Endodermal cell (in vitro differentiated cells): ENCODE measurements around the gene RPRM. TPM values are rescaled to one million over a fixed set of nuclear protein-coding genes. Genes with fewer than 3 reads are reported as not detected.
"Not testable (repeated sequence)": the region's sequence is repeated elsewhere in the genome, so short reads cannot be mapped to it uniquely, and the experiment has no call there.

Experiments
- DNase-seq: peaks from one replicate; pipeline ENCODE4 v3.0.0-alpha.2; 2017
- H3K27ac ChIP-seq: 2 replicates; pipeline ENCODE4 v1.5.1; 2013; ENCODE audit warnings: mild to moderate bottlenecking, low read depth, low read length, moderate library complexity
- H3K27me3 ChIP-seq: 2 replicates; pipeline ENCODE4 v1.6.1; 2013; ENCODE audit warnings: mild to moderate bottlenecking, low read length, moderate library complexity; ENCODE audit not compliant: insufficient read depth, control insufficient read depth, poor library complexity, severe bottlenecking
- H3K36me3 ChIP-seq: 2 replicates; pipeline ENCODE4 v1.7.0; 2013; ENCODE audit warnings: mild to moderate bottlenecking, low read length, moderate library complexity; ENCODE audit not compliant: control insufficient read depth, insufficient read depth
- H3K4me1 ChIP-seq: one replicate; pipeline ENCODE4 v1.7.0; 2013; ENCODE audit warnings: low read length; ENCODE audit not compliant: control insufficient read depth, insufficient read depth
- H3K4me3 ChIP-seq: 2 replicates; pipeline ENCODE4 v1.5.1; 2013; ENCODE audit warnings: mild to moderate bottlenecking, low read length, moderate library complexity
- H3K9ac ChIP-seq: 2 replicates; pipeline ENCODE4 v1.6.1; 2013; ENCODE audit warnings: mild to moderate bottlenecking, low read length, moderate library complexity; ENCODE audit not compliant: poor library complexity, severe bottlenecking; ENCODE audit errors: extremely low read depth
- H3K9me3 ChIP-seq: 2 replicates; pipeline ENCODE4 v1.6.1; 2013; ENCODE audit warnings: mild to moderate bottlenecking, low read length, moderate library complexity; ENCODE audit not compliant: control insufficient read depth
- H3K27ac Mint-ChIP-seq: 2 replicates; pipeline ENCODE4 v1.8.0; 2020; ENCODE audit warnings: mixed read lengths
- H3K27me3 Mint-ChIP-seq: 2 replicates; pipeline ENCODE4 v1.8.0; 2021; ENCODE audit warnings: mild to moderate bottlenecking, mixed read lengths; ENCODE audit not compliant: insufficient read depth
- H3K36me3 Mint-ChIP-seq: 2 replicates; pipeline ENCODE4 v1.8.0; 2020; ENCODE audit warnings: low read depth, mixed read lengths
- H3K4me1 Mint-ChIP-seq: 2 replicates; pipeline ENCODE4 v1.8.0; 2020; ENCODE audit warnings: mixed read lengths
- H3K4me3 Mint-ChIP-seq: 2 replicates; pipeline ENCODE4 v1.8.0; 2020; ENCODE audit warnings: mild to moderate bottlenecking, moderate library complexity, mixed read lengths
- H3K9me3 Mint-ChIP-seq: 2 replicates; pipeline ENCODE4 v1.8.0; 2020; ENCODE audit warnings: mild to moderate bottlenecking, mixed read lengths
- WGBS, 2 experiments: methylation state at CpG; one replicate each; pipeline versions ENCODE4 v1.1.5 to v1.1.7; 2013; ENCODE audit warnings: missing lambda C conversion rate in 2 of 2, mixed read lengths in 1 of 2; ENCODE audit not compliant: insufficient coverage in 1 of 2, insufficient read length in 1 of 2; 5-methylcytosine and 5-hydroxymethylcytosine counted together
- total RNA-seq, 2 donors: library from RNA; stranded (reverse); fragmentation: NEBNext Ultra II Directional in 1 of 2; extraction: Animal tissue kit (Norgen Biotek cat#: 25700) in 1 of 2; gene quantifications; 2 replicates in 1 of 2; 3 replicates in 1 of 2; pipeline ENCODE4 v1.2.1, GENCODE V29; 2021
- TF ChIP-seq, protein P1 (sequence below): fragments of 200-600 bp; sonication (generic); conservative IDR thresholded peaks from 2 replicates; pipeline ENCODE4 v1.5.0; 2021; ENCODE audit warnings: antibody characterized with exemption, mild to moderate bottlenecking

Gene RPRM
- total RNA-seq, 2 donors from 2014 or later: 33.8 to 34.7 TPM

GRCh38 chr2:153443106-153443505 lies 35.5 kb downstream of the RPRM start:
- TF ChIP-seq, protein P1, sequence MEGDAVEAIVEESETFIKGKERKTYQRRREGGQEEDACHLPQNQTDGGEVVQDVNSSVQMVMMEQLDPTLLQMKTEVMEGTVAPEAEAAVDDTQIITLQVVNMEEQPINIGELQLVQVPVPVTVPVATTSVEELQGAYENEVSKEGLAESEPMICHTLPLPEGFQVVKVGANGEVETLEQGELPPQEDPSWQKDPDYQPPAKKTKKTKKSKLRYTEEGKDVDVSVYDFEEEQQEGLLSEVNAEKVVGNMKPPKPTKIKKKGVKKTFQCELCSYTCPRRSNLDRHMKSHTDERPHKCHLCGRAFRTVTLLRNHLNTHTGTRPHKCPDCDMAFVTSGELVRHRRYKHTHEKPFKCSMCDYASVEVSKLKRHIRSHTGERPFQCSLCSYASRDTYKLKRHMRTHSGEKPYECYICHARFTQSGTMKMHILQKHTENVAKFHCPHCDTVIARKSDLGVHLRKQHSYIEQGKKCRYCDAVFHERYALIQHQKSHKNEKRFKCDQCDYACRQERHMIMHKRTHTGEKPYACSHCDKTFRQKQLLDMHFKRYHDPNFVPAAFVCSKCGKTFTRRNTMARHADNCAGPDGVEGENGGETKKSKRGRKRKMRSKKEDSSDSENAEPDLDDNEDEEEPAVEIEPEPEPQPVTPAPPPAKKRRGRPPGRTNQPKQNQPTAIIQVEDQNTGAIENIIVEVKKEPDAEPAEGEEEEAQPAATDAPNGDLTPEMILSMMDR: no peak
- peaks cover 19% of the 10 kb centered on the region for H3K36me3 Mint-ChIP-seq
- Histone ChIP-seq H3K27ac (no peak overlapping the region), H3K4me3 (no peak overlapping the region), H3K4me1 (no peaks in the 10 kb centered on the region), H3K9ac (no peak overlapping the region), H3K9me3 (peaks cover 40% of the 10 kb centered on the region), H3K27me3 (no peaks in the 10 kb centered on the region), H3K36me3 (no peaks in the 10 kb centered on the region)
- H3K4me3 Mint-ChIP-seq: no peak overlapping the region
- H3K27me3 Mint-ChIP-seq: no peaks in the 10 kb centered on the region
- DNase-seq: no peak
- H3K4me1 Mint-ChIP-seq: peaks cover 9% of the 10 kb centered on the region
- no peak overlapping the region for H3K27ac Mint-ChIP-seq
- peaks cover 36% of the 10 kb centered on the region for H3K9me3 Mint-ChIP-seq
- WGBS, 2 experiments: 71% methylated on average over 4 of the region's 4 CpGs; no CpG with 5 or more reads in 1 of the 2 experiments

DNA sequence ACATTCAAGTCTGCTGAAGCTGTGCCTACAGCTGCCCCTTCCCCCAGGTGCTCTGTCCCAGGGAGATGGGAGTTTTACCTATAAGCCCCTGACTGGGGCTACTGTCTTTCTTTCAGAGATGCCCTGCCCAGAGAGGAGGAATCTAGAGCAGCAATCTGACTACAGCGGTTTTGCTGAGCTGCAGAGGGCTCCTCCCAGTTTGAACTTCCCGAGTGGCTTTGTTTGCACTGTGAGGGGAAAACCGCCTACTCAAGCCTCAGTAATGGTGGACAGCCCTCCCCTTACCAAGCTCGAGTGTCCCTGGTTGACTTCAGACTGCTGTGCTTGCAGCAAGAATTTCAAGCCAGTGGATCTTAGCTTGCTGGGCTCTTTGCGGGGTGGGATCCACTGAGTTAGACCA lies 35.9 kb downstream of the RPRM start:
- not testable (repeated sequence) for H3K27me3 Mint-ChIP-seq, H3K4me1 ChIP-seq, H3K9ac ChIP-seq, H3K4me3 Mint-ChIP-seq, H3K27ac ChIP-seq, DNase-seq, H3K27ac Mint-ChIP-seq, H3K4me1 Mint-ChIP-seq, H3K27me3 ChIP-seq, H3K36me3 ChIP-seq, H3K4me3 ChIP-seq
- H3K9me3 ChIP-seq: peaks cover 40% of the 10 kb centered on the region
- peaks cover 39% of the 10 kb centered on the region for H3K9me3 Mint-ChIP-seq
- peaks cover 21% of the 10 kb centered on the region for H3K36me3 Mint-ChIP-seq
- 84 to 100% methylated on average over 2 to 5 of the region's 5 CpGs for WGBS, 2 experiments

GRCh38 chr2:153440090-153440489 lies 38.5 kb downstream of the RPRM start:
- not testable (repeated sequence) for H3K36me3 ChIP-seq, H3K4me1 ChIP-seq, H3K4me3 Mint-ChIP-seq, H3K27me3 ChIP-seq, H3K9ac ChIP-seq, H3K27ac Mint-ChIP-seq, H3K4me1 Mint-ChIP-seq, DNase-seq, H3K27me3 Mint-ChIP-seq, H3K27ac ChIP-seq
- Mint-ChIP-seq H3K36me3 (peaks cover 26% of the 10 kb centered on the region), H3K9me3 (peaks cover 51% of the 10 kb centered on the region)
- peak overlapping the region; percentile 49 for H3K4me3 ChIP-seq
- peaks cover 40% of the 10 kb centered on the region for H3K9me3 ChIP-seq
- WGBS, 2 experiments: 89 to 94% methylated on average over 2 of the region's 2 CpGs

DNA sequence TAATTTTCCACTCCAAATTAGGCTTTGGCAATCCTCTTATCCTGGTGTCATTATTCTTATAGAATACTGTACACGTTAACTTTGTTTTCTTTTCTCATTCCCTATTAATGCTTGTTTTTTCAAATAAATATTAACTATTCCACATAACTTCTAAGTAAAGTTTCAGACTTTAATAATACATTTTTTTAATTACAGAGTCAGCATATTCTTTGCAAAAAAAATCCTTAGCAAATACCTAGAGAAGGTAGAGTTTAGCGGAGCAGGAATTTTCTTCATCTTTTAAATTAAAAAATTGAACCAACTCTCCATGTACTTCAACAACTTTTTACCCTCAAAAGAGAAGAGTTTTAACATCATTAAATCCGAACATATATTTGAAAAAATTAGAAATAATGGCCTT lies 45.2 kb downstream of the RPRM start:
- no peak for DNase-seq
- H3K27ac ChIP-seq: no peak overlapping the region
- no peak overlapping the region for H3K27ac Mint-ChIP-seq
- peaks cover 6% of the 10 kb centered on the region for H3K36me3 Mint-ChIP-seq
- TF ChIP-seq, protein P1: no peak
- no peaks in the 10 kb centered on the region for H3K36me3 ChIP-seq
- peaks cover 2% of the 10 kb centered on the region for H3K27me3 Mint-ChIP-seq
- no peaks in the 10 kb centered on the region for H3K9me3 ChIP-seq
- H3K4me1 ChIP-seq: peaks cover 3% of the 10 kb centered on the region
- H3K4me1 Mint-ChIP-seq: peaks cover 11% of the 10 kb centered on the region
- WGBS, 2 experiments: 93 to 95% methylated on average over 2 of the region's 3 CpGs
- no peak overlapping the region for H3K4me3 ChIP-seq
- no peak overlapping the region for H3K9ac ChIP-seq
- H3K4me3 Mint-ChIP-seq: no peak overlapping the region
- peaks cover 26% of the 10 kb centered on the region for H3K9me3 Mint-ChIP-seq
- no peaks in the 10 kb centered on the region for H3K27me3 ChIP-seq
